Spinal cord (tissue), 10 donors: ENCODE data around the gene ADIRF. TPM values are rescaled to one million over a fixed set of nuclear protein-coding genes. Genes with fewer than 3 reads are reported as not detected.
A peak's percentile ranks its signal among the peaks of the same experiment; 100 is the strongest.
"Not testable (repeated sequence)": the region's sequence is repeated elsewhere in the genome, so short reads cannot be mapped to it uniquely, and the experiment has no call there.

Experiments
- DNase-seq, 6 donors: peaks; one replicate each; pipeline versions ENCODE4 v3.0.0 to v3.0.0-alpha.2; 2013 to 2015; ENCODE audit warnings: low spot score in 6 of 6, low read depth in 4 of 6
- H3K27ac ChIP-seq: one replicate; pipeline ENCODE4 v1.5.1; 2013; ENCODE audit warnings: low read depth, low read length, control low read depth
- H3K27me3 ChIP-seq: one replicate; pipeline ENCODE4 v1.6.1; 2013; ENCODE audit warnings: low read length; ENCODE audit not compliant: control insufficient read depth, insufficient read depth
- H3K36me3 ChIP-seq: one replicate; pipeline ENCODE4 v1.6.1; 2013; ENCODE audit warnings: low read length; ENCODE audit not compliant: control insufficient read depth, insufficient read depth
- H3K4me1 ChIP-seq: one replicate; pipeline ENCODE4 v1.6.1; 2013; ENCODE audit warnings: low read length; ENCODE audit not compliant: control insufficient read depth, insufficient read depth
- H3K4me3 ChIP-seq: one replicate; pipeline ENCODE4 v1.5.1; 2013; ENCODE audit warnings: low read depth, low read length, control low read depth
- H3K9me3 ChIP-seq: one replicate; pipeline ENCODE4 v1.6.1; 2013; ENCODE audit warnings: low read length; ENCODE audit not compliant: control insufficient read depth, insufficient read depth
- WGBS: methylation state at CpG from one replicate; pipeline ENCODE4 v1.1.5; 2013; ENCODE audit warnings: missing lambda C conversion rate; ENCODE audit not compliant: insufficient coverage; 5-methylcytosine and 5-hydroxymethylcytosine counted together
- polyA plus RNA-seq, 2 donors: library from polyadenylated mRNA; unstranded; fragments of 120-200 nt; gene quantifications; one replicate each; pipeline ENCODE4 v1.2.1, GENCODE V29; 2013; ENCODE audit not compliant: insufficient read length in 2 of 2
- total RNA-seq, 2 donors: library from RNA; depleted of rRNA in 1 of 2; stranded (reverse); fragments of 120-200 nt in 1 of 2; fragments of >200 nt in 1 of 2; gene quantifications; one replicate each; pipeline versions ENCODE4 v1.2.3 to v1.2.4, GENCODE V29; 2013 to 2014
- donor health status: healthy.

Gene ADIRF
- total and polyA plus RNA-seq, 4 donors: 23.9 to 63.9 (median 33.6) TPM

DNA sequence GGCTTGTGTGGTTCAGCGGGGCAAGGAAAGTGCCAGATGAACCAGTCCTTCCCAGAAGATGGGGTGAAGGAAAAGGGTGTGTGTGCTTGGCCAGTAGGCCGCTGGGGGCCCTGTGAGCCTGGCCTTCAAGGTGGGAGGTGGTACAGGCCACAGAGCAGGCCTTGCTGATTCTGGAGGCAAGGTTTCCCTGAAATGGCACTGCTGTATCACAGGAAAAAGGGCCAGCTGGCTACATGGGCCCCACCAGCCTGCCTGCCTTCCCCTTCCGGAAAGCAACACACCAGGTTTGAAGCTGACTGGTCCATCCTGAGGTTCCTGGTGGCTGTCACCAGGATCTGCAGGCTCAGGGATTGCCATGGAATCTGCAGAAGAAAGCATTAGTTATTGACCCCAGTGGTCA lies 23.4 kb upstream of the ADIRF start:
- Histone ChIP-seq H3K36me3 (peaks cover 20% of the 10 kb centered on the region), H3K4me1 (peaks cover 43% of the 10 kb centered on the region), H3K27me3 (no peaks in the 10 kb centered on the region), H3K9me3 (no peaks in the 10 kb centered on the region), H3K27ac (no peak overlapping the region), H3K4me3 (no peak overlapping the region)
- WGBS: 100% methylated on average over 3 of the region's 3 CpGs
- no peak for DNase-seq

DNA sequence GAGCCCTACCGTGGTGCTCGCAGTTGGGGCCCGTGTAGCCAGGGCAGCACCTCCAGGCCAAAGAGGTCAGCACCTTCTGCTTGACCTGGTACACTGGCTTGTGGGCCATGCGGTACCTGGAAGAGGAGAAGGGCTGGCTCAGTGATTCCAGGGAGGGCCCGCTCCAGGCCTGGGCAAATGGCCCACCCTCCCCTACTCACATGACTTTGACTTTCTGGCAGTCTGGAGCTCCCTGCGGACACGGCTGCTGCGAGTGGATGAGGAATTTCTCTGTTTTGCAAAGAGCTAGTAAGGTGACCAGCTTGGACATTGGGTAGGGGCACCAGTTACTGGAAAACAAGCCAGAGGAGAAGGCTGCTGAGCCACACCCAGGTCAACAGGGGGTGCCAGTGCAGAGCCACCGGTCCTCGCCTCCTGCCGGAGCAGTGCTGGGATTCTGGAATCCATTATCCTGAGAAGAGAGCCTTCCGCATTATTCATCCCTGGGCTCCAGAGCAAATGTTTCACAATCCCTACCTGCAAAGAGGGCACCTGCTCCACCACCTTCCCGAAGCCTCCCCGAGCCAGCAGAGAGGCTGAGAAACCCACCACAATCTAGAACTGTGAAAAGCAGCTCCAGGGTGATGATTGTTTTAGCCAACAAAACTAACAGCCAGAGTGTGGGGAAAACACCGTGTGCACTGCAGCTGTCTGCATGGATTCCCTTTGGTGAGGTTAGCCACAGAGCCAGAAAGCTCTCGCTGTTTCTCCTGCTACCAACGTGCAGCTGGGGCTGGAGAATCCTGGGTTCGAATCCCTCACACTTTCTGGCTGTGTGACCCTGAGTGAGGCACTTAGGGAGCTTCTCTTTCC lies 22.7 kb upstream of the ADIRF start:
- Histone ChIP-seq H3K4me1 (peaks cover 40% of the 10 kb centered on the region), H3K9me3 (no peaks in the 10 kb centered on the region), H3K36me3 (peaks cover 20% of the 10 kb centered on the region), H3K27ac (peak overlapping the region; percentile 25), H3K4me3 (no peak overlapping the region), H3K27me3 (no peaks in the 10 kb centered on the region)
- WGBS: 47% methylated on average over 16 of the region's 18 CpGs
- DNase-seq: peak in 1 of 6 donors; percentile 29

DNA sequence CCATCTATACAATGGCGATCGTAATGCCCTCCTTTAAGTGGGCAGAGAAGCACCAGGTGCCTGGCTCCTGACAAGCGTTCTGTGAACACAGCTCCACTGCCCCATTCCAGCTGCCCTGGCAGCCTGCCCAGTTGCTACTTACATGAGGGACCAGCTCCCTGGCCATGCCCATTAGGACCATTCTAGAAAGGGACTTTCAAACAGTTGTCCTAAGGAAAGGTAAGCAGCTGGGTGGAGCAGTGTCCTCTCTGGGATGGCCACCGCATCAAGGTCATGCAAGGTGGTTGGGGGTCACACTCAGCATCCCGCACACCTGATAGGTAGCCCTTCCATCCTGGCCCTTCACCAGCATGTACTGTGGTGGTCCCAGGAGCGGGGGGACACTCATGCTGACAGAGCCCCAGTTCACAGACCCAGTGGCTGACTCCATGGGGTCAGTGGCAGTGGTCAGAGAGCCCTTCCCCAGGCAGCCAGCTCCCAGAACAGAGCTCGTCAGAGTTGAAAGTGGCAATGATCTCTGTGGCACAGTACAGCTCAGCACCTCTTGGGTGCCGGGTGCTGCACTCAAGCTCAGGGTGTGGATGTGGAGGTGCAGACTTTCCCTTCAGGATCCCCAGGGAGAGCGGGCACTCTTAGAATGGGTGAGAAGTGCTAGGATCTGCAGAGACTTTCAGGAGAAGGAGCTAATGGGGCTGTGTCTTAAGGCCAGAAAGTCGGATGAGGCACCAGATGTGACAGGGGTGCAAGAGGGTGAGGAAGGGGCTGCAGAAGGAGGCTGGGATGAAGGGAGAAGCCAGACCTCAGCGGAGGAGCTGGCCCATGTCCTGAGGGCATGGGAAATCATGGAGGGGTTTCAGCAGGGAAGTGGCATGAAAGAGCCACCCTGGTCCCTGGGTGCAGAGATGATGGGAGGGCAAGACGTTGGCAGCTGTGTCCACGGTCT lies 21.8 kb upstream of the ADIRF start:
- DNase-seq: peak in 2 of 6 donors; percentile 50 to 55

DNA sequence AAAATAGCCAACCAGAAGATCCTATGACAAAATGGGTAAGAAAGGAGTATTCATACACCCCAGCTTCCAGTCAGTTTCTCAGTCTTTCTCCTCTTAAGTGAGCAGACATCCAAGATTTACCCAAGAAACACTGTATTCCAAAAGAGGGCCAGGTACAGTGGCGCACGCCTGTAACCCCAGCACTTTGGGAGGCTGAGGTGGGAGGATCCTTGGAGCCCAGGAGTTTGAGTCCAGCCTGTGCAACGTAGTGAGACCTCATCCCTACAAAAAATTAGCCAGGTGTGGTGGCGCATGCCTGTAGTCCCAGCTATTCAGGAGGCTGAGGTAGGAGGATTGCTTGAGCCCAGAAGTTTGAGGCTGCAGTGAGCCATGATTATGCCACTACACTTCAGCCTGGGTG lies 20.5 kb upstream of the ADIRF start:
- not testable (repeated sequence) for H3K27ac ChIP-seq, H3K27me3 ChIP-seq, H3K9me3 ChIP-seq, DNase-seq, H3K4me3 ChIP-seq
- no CpG with 5 or more reads among the region's 4 CpGs for WGBS
- Histone ChIP-seq H3K36me3 (peaks cover 12% of the 10 kb centered on the region), H3K4me1 (peaks cover 37% of the 10 kb centered on the region)

More for the DNA sequence above, 21.8 kb upstream of the ADIRF start:
- Histone ChIP-seq H3K9me3 (no peaks in the 10 kb centered on the region), H3K36me3 (peaks cover 17% of the 10 kb centered on the region), H3K4me1 (peaks cover 37% of the 10 kb centered on the region), H3K27me3 (no peaks in the 10 kb centered on the region), H3K27ac (peak overlapping the region; percentile 25), H3K4me3 (no peak overlapping the region)
- WGBS: 77% methylated on average over 13 of the region's 13 CpGs

DNA sequence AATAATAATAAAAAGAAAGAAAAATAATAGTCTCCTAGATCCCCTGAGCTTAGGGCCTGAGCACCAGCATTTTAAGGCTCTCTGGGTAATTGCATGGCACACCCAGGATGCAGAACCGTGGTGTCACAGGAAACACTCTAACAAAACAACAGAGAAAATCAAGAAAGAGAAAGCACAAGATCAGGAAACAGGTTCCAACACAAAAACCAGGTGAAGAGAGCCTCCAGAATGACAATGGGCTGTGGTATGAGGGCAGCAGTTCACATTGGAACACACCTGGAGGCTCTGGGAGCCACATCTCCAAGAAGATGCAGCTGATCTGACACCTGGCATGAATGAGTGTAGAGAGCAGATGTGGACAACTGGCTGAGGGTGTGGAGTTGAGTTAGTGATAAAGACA lies 17.9 kb upstream of the ADIRF start:
- Histone ChIP-seq H3K9me3 (no peaks in the 10 kb centered on the region), H3K36me3 (no peaks in the 10 kb centered on the region), H3K27ac (no peak overlapping the region), H3K4me3 (no peak overlapping the region), H3K27me3 (no peaks in the 10 kb centered on the region), H3K4me1 (peaks cover 44% of the 10 kb centered on the region)
- DNase-seq: no peak
- WGBS: 83% methylated on average over 1 of the region's 1 CpG

DNA sequence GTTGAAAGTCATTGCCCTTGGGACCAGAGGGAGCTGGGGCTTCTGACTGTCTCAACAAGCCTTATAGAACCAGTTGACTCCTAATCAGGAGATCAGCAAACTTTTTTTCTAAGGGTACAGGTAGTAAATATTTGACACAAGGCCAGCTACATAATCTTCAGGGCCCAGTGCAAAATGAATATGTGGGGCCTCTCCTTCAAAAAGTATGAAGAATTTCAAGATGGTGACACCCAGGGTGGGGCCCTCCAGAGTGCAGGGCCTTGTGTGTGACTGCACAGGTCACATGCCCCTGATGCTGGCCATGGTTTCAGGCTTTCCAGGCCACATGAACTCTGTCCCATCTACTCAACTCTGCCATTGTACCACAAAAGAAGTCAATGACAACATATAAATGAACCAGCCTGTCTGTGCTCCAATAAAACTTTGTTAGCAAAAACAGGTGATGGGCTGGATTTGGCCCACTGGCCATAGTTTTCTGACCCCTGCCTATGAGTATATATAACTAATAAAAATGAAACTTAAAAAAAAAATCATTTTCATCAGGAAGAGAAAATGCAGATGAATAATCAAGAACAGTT lies 17.0 kb upstream of the ADIRF start:
- Histone ChIP-seq H3K27ac (no peak overlapping the region), H3K4me3 (no peak overlapping the region), H3K4me1 (peaks cover 44% of the 10 kb centered on the region), H3K36me3 (no peaks in the 10 kb centered on the region), H3K27me3 (no peaks in the 10 kb centered on the region), H3K9me3 (no peaks in the 10 kb centered on the region)
- DNase-seq: no peak

DNA sequence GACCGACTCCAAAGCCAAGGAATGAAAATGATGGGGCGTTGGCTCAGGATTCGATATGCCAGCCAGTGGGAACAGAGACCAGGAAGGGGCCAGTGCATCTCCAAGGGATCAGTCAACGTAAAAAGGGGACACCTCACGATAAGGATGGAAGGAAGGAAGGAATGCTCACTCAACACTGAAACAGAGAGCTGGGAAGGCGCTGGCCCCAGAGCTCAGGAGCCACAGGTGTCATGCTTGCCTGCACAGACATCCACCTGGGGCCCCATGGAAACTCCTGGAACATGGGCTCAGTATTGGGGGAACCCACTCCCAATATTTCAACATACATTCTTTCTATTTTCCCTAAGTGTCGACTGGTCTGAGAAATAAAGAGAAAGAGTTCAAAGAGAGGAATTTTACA lies 16.2 kb upstream of the ADIRF start:
- WGBS: 100% methylated on average over 4 of the region's 7 CpGs
- H3K36me3 ChIP-seq: no peaks in the 10 kb centered on the region
- H3K4me1 ChIP-seq: peaks cover 44% of the 10 kb centered on the region
- no peaks in the 10 kb centered on the region for H3K27me3 ChIP-seq
- no peaks in the 10 kb centered on the region for H3K9me3 ChIP-seq
- H3K4me3 ChIP-seq: no peak overlapping the region
- H3K27ac ChIP-seq: no peak overlapping the region
- DNase-seq: no peak

DNA sequence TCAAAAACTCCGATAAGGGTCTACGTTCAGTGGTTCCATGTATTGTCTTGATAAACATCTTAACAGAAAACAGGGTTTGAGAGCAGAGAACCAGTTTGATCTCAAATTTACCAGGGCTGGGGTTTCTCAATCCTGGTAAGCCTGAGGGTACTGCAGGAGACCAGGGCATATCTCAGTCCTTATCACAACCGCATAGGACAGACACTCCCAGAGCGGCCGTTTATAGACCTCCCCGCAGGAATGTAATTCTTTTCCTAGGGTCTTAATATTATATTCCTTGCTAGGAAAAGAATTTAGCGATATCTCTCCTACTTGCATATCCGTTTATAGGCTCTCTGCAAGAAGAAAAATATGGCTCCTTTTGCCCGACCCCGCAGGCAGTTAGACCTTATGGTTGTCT lies 15.6 kb upstream of the ADIRF start:
- DNase-seq, H3K27me3 ChIP-seq, H3K27ac ChIP-seq, H3K36me3 ChIP-seq, H3K4me3 ChIP-seq, H3K9me3 ChIP-seq: not testable (repeated sequence)
- WGBS: 94% methylated on average over 5 of the region's 10 CpGs
- peaks cover 45% of the 10 kb centered on the region for H3K4me1 ChIP-seq

DNA sequence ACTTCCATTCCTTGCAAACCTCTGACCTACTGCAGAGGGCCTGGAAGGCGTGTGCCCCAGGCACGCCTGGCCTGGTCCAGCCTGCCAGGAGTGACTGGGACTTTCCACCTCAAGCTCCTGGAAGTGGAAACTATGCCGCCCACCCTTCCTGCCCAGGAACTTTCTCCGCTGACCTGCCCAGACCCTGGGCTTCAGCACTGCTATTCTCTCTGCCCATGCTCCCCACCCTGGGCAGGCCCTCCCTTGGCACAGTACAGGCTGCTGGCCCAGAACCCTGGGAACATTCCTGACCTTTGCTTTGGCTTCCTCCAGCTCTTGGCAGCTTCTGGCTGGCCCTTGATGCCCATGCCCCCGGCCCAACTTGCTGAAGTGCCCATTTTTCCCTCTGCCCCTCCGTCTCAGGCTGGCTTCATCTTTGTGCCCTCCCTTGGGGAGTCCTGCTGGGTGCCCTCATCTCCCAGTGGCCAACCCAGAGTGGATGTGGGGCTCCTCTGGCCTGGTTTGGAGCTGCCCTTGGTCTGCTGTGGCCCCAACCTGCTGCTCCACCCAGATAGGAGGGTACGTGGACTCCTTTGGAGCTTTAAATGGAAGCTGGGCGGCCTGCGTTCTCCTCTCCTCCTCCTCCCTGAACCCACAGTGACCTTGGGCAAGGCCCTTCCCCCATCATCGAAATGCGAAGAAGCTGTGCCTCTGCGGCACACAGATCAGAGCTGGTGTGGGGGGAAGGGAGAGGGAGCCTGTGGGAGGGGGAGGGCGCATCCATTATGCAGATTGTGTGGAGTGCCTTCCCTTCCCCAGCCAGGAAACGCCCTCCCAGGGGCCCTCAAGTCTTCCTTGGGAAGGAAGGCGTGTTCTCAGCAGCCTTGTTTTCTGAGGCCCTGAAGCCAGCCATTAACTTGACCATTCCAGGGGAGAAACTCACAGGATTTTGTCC lies 14.3 kb upstream of the ADIRF start:
- peak in 2 of 6 donors; percentile 82 to 86 for DNase-seq
- Histone ChIP-seq H3K27me3 (no peaks in the 10 kb centered on the region), H3K4me3 (no peak overlapping the region), H3K27ac (peak overlapping the region; percentile 93), H3K36me3 (no peaks in the 10 kb centered on the region), H3K4me1 (peaks cover 58% of the 10 kb centered on the region), H3K9me3 (no peaks in the 10 kb centered on the region)
- WGBS: 39% methylated on average over 10 of the region's 15 CpGs
